HG03135 (cell line): ENCODE measurements around the gene HS3ST2.

Source experiments
- ATAC-seq: cut with Tn5 transposase; IDR thresholded peaks from one replicate; pipeline ENCODE4 v1.9.1; 2021; ENCODE audit warnings: mild to moderate bottlenecking, moderate library complexity; ENCODE audit not compliant: unreplicated experiment

Gene HS3ST2

DNA sequence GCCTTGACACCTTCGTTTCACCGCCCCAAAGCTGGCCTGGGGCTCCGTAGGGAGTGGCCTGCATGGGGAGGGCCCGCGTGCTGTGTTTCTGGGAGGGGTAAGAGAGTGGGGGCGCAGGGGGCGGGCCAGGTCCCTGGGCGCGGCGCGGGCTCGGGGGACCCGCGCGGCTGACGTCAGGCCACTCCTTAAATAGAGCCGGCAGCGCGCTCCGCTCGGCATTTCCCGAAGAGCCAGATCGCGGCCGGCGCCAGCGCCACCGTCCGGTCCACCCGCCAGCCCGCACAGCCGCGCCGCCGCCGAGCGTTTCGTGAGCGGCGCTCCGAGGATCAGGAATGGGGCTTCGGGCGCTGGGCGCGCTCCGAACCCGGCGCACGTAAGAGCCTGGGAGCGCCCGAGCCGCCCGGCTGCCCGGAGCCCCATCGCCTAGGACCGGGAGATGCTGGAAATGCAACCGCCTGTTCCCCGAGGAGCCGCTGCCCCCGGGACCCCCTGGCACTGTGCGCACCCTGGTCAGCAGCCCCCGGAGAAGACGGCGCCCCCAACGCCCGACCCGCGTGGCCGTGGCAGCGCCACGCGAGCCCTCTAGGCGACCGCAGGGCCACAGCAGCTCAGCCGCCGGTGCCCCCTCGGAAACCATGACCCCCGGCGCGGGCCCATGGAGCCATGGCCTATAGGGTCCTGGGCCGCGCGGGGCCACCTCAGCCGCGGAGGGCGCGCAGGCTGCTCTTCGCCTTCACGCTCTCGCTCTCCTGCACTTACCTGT is at the start of gene HS3ST2:
Gene HS3ST2, plus strand, starts transcription at position 215 of the 763 bp plus-strand sequence. Its CDS starts 449 bp downstream, at position 664.
- no peak for ATAC-seq

DNA sequence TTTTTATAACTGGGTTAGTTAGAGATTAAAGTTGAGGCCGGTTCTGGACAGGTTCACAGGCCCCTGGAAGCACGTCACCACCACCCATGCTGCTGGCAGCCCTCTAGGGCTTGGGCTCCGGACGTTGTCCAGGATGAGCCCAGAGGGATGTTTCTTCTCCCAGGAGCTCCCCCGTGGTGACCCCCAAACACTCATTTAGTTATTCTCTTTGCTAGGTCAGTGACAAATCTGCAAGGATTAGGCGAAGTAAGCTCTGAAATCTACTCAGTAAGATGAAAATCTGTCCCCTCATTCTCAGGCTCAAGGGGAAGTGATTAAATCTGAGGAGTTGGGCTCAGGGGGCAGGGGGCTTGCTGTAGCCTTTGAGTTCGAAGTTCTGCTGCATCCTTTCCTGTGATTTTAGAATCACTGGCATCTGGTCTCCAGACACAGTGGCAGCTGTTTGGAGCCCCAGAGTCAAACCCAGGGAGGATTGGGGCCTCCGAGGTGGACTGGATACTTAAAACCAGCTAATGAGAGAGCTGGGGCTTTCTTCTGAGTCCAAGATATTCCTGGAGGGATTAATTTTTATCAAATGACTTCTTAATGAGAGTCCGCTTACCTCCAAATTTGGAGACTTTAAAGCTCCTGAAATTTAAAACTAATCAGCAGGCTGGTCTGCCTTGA is 49.2 kb upstream of the HS3ST2 start:
- ATAC-seq: no peak

DNA sequence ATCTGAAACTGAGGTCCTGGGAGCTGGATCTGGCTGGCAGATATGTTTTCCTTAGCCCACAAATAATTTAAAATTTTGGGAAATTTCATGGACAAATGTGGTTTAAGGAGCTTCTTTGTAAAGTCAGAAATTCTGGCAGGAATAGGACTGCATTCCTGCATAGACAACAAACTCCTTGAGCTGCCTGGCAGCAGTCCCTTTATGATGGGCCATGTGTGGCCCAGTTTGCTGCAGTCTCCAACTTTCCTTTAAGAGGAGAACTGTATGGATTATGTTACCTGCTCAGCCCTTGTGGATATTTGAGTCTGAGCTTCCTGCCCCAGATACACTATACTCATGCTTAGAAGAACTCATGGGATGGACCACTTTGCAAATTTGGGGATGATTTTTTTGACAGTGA is 48.5 kb upstream of the HS3ST2 start:
- no peak for ATAC-seq

DNA sequence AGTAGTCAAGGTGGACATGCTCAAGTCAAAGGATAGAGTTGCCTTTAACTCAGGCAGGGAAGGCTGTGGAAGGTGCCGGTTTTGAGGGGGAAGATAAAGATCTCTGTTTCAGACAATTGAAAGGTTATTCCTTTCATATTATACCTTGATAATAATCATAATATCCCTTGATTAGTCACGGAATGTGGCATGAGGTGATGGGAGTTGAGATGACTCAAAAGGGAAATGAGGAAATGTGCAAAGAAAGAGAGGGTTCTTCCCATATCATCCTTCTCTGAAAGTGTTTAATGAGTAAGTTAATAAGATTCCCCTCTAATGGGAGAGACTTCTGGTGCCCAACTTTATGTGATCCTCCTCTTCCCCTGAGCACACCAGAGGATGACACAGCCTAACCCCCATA is 43.1 kb upstream of the HS3ST2 start:
- ATAC-seq: no peak

DNA sequence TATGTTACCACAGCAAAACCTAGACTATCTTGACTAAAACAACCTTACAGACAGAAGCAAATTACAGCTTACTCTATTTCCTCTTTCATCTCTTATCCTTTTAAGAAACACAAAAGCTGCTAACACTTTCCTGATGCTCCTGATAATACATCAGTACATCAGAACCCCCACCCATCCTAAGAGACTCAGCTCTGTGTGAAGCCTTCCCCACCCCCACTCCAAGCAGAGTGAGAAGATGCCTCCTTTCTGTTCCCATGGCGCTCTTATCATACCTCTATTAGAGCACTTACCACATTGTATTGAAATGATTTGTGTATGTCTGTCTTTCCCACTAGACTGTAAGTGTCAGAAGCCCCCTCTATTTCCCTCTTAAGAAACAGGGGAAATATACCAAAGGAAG is 42.4 kb upstream of the HS3ST2 start:
- no peak for ATAC-seq

DNA sequence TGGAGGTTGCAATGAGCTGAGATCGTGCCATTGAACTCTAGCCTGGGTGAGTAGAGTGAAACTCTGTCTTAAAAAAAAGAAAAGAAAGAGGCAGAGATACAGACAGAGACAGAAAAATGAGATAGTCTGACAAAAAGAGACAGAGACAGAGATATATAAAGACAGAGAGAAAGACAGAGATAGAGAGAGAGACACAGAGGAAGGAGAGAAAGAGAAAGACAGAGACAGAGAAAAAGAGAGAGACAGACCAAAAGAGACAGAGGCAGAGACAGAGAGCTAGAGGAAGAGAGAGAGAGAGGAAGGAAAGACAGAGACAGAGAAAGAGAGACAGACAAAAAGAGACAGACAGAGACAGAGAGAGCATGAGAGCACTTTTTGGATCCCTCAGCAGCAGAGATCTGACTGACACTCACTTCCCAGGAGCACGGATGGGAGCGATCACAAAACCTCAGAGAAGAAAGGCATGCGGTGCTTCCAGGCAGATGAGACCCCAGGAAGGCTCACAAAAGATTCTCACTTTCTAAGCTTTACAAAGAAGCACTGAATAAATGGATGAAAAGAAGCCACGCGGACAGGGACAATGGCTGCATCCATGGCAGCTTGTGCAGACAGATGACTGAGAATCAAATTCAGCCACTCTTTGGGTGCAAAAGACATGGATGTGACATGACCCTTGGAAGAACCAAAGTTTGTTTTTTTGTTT is 38.6 kb upstream of the HS3ST2 start:
- ATAC-seq: no peak

DNA sequence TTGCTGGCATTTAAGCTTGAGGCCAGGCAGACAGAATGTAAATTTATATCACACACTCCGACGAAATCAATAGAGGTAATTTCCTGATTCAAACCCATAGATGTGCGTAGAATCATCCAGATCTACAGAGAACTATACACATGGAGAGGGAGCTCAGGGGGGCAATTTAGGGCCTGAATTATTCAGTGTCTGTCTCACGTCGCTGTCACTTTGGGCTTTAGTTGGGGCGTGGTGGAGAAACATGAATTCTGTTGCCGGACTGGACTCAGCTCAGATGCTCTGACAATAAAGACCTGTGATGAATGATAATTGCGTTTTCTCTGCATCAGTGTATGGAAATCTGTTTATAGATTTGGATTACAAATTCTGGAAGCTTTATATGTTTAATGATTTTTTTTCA is 32.5 kb upstream of the HS3ST2 start:
- no peak for ATAC-seq

DNA sequence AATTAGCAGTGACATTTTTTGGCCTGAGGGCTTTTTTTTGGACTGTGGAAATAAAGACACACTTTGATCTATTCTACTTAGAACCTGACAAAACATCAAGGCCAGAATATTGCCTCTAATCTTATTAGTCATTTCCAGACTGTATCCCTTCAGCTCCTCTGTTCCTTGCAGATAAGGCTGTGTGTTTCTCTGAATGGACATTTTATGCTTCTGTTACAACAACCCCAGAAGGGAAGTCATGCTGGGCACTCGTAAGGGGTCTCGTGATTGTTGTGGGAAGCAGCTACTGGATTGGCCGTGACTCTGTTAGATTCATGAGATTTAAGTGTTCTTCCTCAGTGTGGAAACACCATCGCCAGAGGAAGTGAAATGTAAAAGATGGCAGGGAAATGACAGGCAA is 31.6 kb upstream of the HS3ST2 start:
- no peak for ATAC-seq

DNA sequence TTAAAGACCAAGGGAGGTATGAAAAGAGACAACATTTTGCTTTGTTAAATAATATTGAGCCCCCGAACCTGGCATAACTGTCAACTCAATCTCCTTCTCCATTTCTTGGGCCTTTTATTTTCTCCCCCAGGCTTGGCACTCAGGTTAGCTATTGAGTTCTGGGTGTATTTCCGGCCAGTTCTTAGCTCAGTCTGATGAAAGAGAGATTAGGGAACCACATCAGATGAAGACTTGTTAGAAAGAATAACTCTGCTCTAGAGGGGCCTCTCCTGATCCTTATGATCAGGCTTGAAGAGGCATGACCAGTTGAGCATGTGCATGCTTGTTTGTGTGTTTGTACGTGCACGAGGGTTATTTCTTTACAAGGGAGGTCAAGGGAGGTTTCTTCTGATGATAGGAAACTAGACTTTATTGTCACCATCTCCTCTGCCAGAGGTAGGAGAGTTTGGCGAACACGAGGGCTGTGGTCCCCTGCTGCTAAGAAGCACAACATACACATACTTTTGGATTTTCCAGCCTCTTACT is 29.2 kb upstream of the HS3ST2 start:
- no peak for ATAC-seq

DNA sequence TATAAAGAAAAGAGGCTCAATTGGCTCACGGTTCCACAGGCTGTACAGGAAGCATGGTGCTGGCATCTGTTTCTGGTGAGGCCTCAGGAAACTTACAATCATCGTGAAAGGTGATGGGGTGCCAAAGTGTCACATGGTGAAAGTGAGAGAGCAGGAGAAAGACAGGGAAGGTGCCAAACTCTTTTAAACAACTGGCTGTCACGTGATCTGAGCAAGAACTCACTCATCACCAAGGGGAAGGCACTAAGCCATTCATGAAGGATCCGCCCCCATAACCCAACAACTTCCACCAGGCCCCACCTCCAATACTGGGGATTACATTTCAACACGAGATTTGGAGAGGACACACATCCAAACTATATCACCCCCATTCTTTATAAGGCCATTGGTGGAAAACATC is 28.4 kb upstream of the HS3ST2 start:
- no peak for ATAC-seq

DNA sequence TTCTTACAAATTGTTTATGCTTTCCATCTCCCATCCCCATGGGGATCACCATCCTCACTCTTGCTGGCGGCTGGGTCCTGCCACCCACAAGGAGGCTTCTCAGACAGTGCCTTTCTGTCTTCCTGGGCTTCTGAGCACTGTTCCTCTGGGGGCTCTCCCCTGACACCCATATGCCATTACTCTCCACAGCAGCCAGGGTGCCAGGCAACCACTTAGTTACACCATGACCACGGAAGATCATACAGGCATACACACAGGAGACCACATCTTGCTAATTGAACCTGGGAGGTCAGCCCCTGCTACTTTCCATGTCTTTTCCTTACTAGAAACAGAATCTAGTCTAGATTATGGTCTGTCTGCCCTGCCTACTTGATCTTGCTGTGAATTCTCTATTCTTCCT is 27.7 kb upstream of the HS3ST2 start:
- ATAC-seq: no peak

DNA sequence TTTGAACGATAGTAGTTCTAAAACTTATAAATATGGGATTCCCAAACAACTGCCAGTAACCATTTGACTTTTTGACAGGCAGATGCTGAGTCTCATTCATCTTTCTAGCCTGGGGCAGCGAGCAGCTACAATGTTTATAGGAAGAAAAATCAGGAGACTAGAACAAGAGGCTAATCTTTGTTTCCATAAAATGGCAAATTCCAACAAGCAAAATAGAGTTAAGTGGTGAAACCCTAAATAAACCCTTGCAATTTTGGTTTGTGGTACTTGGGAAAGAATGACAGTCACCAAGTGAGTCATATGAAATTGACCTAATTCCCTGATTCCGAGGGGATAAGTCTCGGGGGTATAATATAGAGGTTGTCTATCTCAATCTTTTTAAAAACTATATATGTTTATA is 27.3 kb upstream of the HS3ST2 start:
- ATAC-seq: no peak

DNA sequence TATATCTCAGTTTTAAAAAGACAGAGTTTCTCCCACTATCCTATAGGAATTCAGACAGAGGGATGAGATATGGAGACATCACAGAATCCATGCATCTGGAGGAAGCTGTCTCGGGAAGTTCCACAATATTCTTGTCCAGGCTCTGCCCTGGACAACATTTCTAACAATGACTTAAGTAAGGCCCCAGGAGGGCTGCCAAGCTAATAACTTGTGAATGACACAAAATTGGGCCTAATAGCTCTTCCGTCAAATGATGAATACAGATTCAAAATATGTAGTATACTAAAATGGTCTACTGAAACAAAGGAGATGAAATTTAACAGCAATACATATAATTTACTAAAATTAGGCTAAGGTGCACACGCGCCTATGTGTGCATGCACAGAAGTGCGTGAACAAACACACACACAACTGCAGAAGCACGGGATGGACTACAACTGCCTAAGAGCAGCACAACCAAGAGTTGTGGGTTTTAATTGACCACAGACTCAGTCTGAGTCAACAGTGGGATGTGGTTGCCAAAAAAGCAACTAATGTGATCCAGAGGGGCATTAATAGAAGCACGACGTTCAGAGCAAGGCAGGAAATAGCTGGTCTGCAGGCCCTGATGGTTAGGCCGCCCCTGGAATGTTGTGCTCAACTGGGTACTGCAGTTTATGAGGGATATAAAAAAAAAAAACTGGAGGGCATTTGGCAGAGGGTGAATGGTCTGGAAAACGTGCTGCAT is 26.3 kb upstream of the HS3ST2 start:
- no peak for ATAC-seq

DNA sequence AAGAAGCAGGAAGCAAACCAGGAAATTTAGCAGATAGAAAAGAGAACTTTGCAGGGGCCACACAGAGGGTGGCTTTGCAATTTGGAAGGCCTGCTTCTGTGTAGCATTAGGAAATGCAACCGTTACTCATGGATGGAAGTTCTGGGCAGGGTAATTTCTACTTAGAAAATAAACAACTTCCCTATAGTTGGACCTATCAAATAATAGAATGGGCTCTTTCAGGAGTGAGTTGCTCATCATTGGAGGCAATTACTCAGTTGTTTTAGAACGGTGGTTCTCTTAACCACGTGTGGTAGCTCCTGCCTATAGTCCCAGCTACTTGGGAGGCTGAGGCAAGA is 25.8 kb upstream of the HS3ST2 start:
- ATAC-seq: no peak

DNA sequence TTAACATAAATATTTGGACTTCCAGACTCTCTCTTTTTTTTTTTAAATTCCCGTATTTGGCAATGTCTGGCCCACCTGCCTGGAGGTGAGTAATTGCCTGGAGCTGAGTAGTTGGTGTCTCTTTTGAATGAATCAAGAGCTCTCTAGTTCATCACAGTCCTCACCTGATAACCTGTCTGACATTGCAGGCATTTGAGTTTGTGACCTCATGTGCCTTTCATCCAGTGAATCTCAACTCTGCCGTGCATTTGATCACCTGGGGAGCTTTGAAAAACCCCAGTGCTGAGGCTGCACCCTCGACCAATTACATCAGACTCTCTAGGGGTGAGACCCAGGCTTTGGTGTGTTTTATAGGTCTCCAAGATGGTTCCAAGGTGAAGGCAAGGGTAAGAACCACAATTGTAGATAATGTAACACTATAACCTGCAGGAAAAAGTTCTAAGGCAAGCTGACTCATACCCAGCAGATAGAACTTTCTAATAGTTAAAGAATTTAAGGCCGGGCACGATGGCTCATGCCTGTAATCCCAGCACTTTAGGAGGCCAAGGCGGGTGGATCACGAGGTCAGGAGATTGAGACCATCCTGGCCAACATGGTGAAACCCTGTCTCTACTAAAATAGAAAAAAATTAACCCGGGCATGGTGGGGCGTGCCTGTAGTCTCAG is 24.5 kb upstream of the HS3ST2 start:
- ATAC-seq: no peak

DNA sequence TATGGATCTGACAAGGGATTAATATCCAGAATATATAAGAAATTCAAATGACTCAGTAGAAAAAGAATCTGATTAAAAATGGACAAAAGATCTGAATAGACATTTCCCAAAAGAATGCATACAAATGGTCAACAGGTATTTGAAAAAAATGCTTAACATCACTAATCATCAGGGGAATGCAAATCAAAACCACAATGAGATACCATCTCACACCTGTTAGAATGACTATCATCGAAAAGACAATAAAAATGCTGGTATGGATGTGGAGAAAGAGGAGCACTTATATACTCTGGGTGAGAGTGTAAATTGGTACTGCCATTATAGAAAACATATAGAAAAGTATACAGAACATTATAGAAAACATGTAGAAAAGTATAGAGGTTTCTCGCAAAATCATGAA is 16.4 kb upstream of the HS3ST2 start:
- no peak for ATAC-seq

DNA sequence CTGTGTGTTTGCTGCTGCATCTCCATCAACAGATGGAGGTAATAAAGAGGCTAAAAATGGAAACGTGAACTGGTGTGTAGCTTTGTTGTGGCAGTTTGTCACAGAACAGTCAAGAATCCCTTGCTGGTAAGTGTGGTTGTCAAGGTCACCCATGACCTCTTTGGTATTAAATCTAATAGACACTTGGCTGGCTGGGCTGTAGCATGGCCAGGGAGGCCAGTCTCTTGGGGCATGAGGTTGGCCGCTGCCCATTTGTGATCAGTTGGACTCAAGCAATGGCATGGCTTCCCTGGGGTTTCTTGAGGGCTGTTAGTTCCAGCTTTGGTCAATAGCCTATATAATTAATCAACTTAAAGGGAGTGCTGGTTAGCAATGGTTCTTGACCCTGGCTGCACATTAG is 14.8 kb upstream of the HS3ST2 start:
- no peak for ATAC-seq

DNA sequence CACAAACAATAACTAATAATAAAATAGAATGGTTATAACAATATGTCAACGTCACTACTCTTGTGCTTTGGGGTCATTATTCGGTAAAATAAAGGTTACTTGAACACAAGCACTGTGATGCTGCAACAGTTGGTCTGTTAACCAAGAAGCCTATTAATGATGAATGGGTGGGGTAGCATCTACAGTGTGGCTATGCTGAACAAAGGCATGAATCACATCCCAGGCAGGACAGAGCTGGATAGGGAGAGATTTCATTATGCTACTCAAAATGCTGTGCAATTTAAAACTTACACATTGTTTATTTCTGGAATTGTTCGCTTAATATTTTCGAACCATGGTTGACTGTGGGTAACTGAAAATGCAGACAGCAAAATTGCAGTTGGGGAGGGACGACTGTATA is 9.1 kb upstream of the HS3ST2 start:
- ATAC-seq: no peak

DNA sequence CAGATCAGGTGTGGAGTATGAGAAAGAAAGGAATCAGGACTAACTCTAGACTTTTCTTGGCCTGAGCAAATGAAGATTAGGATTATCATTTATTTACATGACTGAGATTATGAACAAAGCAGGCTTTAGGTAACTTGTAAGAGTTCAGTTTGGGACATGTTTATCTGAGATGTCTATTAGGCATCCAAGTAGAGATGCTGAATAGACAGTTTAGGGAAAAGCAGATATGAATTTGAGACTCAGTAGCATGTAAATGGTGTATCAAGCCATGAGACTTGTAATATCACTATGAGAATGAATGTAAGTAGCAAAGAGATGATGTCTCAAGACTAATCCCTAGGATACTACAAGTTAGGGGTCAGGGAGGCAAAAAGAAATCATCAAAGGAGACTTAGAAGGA is 8.6 kb upstream of the HS3ST2 start:
- ATAC-seq: no peak

DNA sequence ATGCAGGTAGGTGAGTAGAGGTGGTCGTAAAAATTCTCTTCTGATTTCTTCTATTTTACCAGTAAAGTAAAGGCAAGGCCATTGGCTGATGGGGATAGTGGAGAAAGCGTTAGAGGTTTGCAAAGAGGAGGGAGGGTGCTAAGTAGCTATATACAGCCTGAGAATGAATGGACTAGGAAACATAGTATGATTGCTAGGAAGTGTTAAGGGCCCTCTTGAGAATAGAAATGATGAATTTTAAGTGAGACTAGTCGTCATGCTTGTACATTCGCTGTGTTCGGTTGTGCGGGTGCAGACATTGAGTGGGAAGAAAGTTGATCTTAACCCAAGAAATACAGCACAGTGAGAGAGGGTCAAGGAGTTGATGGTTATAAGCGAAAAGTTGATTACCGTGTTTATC is 7.2 kb upstream of the HS3ST2 start:
- no peak for ATAC-seq

DNA sequence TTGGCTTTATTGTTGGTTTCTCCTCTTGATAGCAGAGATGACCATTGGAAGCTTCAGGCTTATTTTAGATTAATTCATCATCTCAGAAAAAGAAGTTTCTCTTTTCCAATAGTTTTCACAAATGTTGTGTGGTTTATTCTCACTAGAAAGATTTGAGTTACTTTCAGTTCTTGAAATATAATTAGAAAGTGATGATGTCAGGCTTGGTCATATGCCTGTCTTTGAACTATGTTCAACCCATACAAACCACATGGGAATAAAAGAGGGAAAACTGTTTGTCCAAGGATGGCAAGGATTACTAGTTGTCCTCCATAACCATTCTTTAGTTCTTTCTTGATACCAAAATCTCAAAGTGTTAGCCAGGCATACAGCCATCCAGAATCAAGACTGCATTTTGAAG is 3.7 kb upstream of the HS3ST2 start:
- no peak for ATAC-seq
